NOMO-1 (cell line): Measurements from ENCODE around the gene EP300.
A peak's percentile ranks its signal among the peaks of the same experiment; 100 is the strongest.
"Not testable (repeated sequence)": the region's sequence is repeated elsewhere in the genome, so short reads cannot be mapped to it uniquely, and the experiment has no call there.

ENCODE experiments used
- DNase-seq, 2 experiments: peaks; one replicate each; lab custom pipeline; 2025; ENCODE audit not compliant: unreplicated experiment in 2 of 2; lab: John Stamatoyannopoulos, UW

Gene EP300

GRCh38 chr22:41092023-41092817, at the start of gene EP300:
EP300 (plus strand) TSS chr22:41092592; CDS start chr22:41093005, 413 bp downstream.
- DNase-seq, result peak; percentile 70 to 81

GRCh38 chr22:41043722-41044121, 48.7 kb upstream of the EP300 start:
- DNase-seq, result peak; percentile 89 to 96

GRCh38 chr22:41045575-41045974, 46.8 kb upstream of the EP300 start:
- DNase-seq, result peak in 1 of 2 experiments; percentile 17

GRCh38 chr22:41047801-41048211, 44.6 kb upstream of the EP300 start:
- no peak for DNase-seq

- not testable (repeated sequence) for DNase-seq
Measured at GRCh38 chr22:41048345-41048744, 44.0 kb upstream of the EP300 start.

GRCh38 chr22:41048791-41049717, 43.3 kb upstream of the EP300 start:
- no peak for DNase-seq

- DNase-seq, result not testable (repeated sequence)
Measured at GRCh38 chr22:41049795-41050194, 42.6 kb upstream of the EP300 start.

- DNase-seq, result no peak
Measured at GRCh38 chr22:41050883-41051282, 41.5 kb upstream of the EP300 start.

GRCh38 chr22:41052661-41053490, 39.5 kb upstream of the EP300 start:
- DNase-seq, result no peak

GRCh38 chr22:41057076-41057475, 35.3 kb upstream of the EP300 start:
- no peak for DNase-seq

GRCh38 chr22:41062146-41062545, 30.2 kb upstream of the EP300 start:
- DNase-seq, result no peak

GRCh38 chr22:41064326-41064725, 28.1 kb upstream of the EP300 start:
- DNase-seq, result not testable (repeated sequence)

GRCh38 chr22:41066341-41066740, 26.1 kb upstream of the EP300 start:
- not testable (repeated sequence) for DNase-seq

- not testable (repeated sequence) for DNase-seq
Measured at GRCh38 chr22:41067968-41068367, 24.4 kb upstream of the EP300 start.

- DNase-seq, result no peak
Measured at GRCh38 chr22:41070665-41071331, 21.6 kb upstream of the EP300 start.

- DNase-seq, result no peak
Measured at GRCh38 chr22:41074061-41074460, 18.3 kb upstream of the EP300 start.

GRCh38 chr22:41074466-41074865, 17.9 kb upstream of the EP300 start:
- no peak for DNase-seq

GRCh38 chr22:41074941-41075710, 17.3 kb upstream of the EP300 start:
- DNase-seq, result no peak

- DNase-seq, result no peak
Measured at GRCh38 chr22:41075946-41076345, 16.4 kb upstream of the EP300 start.
